NCI-H2171 (cell line): ENCODE data around the gene RHCE.
"Not testable (repeated sequence)": the region's sequence is repeated elsewhere in the genome, so short reads cannot be mapped to it uniquely, and the experiment has no call there.

Source experiments
- DNase-seq: peaks from one replicate; lab custom pipeline; 2025; lab: John Stamatoyannopoulos, UW

RHCE gene

DNA sequence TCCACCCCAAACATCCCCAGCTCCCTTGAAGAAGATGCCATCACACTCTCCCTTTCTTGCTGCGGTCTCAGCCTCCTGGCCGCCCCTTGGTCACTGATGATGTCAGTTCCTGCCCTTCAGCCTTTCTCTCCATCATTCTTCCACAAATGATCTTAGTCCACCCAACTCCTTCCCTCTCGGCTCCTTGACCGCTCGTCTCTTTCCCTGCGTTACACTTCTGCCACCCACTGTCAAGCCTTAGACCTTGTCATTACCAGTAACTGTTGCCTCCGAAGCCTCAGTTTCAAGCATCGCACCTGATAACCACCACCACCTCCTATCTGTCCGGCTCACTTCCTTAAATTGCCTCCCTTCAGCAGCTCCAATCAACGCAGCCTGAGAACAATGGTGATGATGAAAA lies 23.1 kb downstream of the RHCE start:
- not testable (repeated sequence) for DNase-seq

DNA sequence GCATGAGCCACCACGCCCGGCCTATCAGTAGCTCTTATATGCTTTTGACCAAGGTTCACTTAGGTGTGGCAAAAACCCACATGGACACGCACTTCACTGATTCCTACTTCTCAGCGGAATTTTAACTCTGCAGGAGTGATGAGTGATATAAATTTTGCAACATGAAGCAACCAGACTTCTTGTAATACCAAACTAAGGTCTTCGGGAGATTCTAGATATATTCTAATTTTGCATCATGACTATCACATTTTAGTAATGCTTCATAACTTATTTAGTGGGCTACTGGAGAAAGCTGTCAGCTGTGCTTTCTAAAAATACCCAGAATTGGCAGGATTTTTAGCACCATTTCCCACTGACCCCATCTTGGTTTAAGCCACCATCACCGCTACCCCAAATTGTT lies 27.8 kb downstream of the RHCE start:
- DNase-seq: no peak

DNA sequence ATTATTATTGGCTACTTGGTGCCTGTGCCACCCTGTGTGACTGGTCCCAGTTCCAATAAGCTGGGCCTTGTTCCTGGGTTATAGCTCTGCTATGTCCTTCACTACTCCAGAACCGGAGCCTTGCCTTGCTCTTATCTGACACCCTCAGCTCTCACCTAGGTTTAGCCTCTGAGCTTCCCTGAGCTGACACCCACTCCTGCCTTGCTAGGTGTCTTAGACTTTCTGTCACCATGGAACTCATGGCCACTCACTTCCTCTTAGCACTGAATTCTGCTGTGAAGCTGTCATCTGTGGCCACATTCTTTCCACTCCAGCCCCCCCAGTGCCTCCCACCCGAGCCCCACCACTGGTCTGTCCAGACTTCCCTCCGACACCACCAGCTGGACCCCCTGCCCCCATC lies 30.9 kb downstream of the RHCE start:
- not testable (repeated sequence) for DNase-seq

DNA sequence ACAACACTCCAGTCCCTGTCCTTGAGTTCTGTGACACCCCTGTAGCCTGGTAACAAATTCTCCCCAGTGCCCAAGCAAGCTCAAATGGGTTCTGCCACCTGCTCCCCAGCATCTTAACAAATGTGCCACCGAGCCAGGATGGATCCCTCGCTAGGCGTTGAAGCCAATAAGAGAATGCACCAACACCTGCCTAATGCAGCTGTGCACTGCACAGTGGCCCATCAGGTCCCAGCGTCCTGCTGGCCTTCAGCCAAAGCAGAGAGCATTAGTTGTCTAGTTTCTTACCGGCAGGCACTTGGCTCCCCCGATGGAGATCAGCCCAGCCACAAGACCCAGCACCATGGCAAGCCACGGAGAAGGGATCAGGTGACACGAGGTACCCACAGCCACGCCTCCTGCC lies 31.9 kb downstream of the RHCE start:
- not testable (repeated sequence) for DNase-seq

DNA sequence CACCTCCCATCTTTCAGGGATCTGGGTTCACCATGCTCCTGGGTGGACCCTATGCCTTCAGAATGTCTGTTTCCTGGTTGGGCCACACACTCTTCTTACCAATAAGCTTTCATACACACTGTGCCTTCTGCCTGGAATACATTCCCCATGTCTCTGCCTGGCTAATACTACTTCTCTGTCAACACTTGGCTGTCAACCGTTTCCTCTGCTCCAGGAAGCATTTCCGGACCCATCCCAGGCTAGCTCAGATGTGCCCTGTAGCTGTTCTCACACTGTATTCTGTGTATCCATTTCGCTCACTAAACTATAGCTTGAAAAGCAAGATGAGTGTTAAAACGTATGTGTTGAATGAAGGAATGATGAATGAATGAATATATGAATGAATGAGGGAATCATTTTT lies 33.5 kb downstream of the RHCE start:
- not testable (repeated sequence) for DNase-seq

DNA sequence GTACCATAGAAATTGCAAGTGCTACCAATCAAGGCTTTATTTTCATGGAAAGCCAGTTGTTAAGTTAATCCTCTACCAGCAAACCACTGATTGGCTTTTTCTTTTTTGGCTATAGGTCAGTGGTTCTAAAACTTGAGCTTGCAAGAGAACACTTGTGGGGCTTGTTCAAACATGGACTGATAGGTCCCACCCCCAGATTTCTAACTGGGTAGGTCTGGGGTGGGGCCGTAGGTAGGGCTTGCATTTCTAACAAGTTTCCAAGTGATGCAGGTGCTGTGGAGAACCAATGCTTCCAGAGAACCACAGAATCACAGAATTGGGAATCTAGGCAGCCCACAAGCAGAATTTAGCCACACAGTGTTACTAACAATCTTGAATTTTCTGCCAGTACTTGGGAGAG lies 36.8 kb downstream of the RHCE start:
- not testable (repeated sequence) for DNase-seq

DNA sequence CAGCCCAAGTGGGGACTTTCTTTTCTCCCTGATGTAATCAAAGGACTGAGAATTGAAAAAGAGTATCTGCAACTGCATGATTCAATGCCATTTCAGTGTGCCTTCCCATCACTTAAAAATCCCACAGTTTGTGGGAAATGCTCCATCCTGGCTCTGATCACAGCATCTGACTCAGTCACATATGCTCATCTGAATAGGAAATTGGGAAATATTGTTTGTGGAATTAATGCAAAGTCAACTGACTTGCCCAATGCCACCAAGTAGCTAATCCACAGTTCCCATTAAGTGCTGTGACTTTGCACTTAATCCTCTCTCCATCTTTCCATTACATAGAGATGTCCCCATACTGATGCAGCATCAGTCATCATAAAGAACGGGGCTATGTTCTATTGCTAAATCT lies 37.5 kb downstream of the RHCE start:
- not testable (repeated sequence) for DNase-seq

DNA sequence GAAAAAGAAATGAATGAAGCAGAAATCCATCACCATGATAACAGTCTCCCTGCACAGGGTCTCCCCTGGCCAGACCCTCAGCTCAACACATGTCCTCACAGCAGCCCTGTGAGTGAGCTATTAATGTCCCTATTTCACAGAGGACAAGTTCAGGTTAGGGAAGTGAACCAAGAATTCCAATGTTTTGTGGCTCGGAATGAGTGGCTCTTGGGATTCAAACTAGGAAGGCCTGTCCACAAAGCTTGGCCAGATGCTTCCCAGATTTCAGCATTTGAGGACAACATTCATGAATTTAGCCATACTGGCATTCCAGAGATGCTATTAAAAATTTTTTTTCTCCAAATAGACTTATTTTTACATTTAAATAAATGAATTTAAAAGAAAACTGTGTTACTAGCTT lies 38.1 kb downstream of the RHCE start:
- DNase-seq: not testable (repeated sequence)

DNA sequence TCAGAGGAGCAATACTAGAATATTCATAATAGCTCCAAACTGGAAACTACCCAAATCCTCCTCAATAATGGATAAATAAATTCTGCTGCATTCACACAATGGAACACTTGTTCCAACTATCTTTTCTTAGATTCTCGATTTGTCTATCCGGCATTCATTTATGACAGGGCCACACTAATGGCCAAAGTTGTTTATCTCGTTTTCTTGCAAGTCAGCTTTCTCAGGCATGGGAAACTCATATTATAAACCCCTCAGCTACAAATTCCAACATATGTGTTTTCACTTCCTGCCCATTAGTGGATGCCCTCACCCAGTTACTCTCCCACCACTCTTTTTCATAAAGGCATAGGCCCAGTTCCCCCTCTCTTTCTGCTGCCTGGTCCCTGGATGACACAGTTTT lies 42.3 kb downstream of the RHCE start:
- not testable (repeated sequence) for DNase-seq

DNA sequence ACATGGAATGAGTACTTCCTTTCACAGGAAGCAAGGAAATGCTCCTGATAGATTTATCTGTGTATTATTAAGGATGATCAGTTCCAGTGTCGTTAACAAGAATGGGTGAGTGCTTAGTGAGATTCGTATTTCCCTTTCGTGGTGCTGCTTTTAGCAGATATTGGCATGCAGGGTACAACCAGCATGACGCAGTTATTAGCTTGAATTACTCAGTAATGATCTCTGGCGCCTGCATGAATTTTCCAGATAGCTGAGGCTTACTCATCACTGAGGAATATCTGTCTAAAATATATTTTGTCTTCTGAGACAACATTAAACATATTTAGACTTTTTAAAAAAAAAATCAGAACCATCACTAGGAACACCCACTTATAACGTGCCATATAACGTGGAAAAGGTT lies 48.9 kb downstream of the RHCE start:
- not testable (repeated sequence) for DNase-seq

DNA sequence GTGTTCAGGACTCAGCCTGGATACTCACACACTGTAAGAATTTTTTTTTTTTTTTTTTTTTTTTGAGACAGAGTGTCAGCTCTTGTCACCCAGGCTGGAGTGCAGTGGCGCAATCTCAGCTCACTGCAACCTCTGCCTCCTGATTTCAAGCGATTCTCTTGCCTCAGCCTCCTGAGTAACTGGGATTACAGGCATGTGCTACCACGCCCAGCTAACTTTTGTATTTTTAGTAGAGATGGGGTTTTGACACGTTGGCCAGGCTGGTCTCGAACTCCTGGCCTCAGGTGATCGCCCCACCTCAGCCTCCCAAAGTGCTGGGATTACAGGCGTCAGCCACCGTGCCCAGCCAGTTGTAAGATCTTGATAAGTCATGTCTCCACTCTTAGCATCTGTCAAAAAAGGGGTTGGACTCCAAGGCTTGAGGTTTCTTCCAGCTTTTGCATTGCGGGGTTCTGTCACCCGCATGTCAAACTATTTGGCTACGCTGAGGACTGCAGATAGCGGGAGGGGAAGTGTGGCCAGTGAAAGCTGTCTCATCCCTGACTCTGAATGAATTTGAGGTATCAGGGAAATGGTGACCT lies 50.8 kb downstream of the RHCE start:
- DNase-seq: not testable (repeated sequence)

DNA sequence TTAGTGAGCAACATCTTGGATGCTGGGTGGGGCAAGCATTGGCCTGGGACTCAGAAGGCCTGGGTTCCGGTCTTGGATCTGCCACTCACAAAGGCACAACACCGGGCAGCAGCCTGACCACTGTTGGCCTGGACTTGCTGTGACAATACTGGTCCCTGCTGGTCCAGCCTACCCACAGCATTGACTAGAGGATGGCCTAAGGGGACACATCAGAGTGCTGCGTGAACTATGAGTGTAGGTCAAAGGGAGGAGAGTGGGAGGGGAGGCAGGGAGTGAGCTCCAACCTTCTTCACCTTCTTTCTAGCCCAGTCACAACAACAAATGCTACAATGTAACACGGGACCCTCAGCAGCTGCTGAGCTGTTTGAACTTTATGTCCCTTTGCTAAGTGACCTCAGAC lies 51.4 kb downstream of the RHCE start:
- DNase-seq: no peak

DNA sequence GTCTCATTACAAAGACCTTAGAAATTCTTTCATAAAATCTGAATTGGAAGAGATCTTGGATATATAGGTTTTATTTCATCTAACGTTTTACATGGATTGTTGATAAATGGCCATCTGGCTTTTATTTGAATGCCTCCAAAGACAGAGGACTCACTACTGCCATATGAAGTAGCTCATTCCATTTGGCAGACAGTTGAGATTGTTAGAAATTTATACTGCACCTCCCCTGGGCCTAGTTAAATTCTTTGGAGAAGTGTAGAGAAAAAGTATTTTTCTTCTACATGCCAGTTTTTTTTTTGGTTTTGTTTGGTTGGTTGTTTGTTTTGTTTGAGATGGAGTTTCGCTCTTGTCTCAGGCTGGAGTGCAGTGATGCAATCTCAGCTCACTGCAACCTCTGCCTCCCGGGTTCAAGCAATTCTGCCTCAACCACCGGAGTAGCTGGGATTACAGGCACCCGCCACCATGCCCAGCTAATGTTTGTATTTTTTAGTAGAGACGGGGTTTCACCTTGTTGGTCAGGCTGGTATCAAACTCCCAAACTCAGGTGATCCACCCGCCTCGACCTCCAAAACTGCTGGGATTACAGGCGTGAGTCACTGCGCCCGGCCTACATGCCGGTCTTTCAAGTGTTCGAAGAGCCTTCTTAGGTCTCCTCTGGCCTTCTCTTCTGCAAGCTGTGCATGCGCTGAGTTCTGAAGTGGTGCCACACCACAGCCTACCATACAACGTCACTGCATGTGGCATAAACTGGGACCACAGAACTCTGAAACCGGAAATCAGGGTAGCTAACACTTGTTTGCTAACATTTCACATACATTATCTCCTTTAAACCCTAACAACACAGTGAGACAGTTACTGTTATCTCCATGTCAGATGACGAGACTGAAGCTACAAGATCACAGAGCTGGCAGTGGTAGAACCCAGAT lies 57.7 kb downstream of the RHCE start:
- not testable (repeated sequence) for DNase-seq

DNA sequence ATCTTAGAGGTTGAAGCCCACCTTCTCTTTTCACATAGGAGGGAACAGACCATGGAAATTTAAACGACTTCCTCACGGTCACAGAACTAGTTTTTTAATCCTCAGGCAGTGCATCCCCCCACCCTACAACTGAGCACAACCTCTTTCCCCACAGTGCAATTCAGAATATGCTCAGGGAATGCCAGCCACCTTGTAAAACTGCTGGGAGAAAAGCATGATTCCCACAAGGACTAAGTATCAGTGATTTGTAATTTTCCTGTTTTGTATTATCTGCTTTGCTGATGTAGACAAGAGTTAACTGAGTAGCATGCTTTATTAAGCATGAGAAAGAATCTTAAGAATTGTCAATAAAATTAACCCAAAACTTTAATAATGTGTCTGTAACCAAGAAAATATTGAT lies 58.7 kb downstream of the RHCE start:
- DNase-seq: no peak

DNA sequence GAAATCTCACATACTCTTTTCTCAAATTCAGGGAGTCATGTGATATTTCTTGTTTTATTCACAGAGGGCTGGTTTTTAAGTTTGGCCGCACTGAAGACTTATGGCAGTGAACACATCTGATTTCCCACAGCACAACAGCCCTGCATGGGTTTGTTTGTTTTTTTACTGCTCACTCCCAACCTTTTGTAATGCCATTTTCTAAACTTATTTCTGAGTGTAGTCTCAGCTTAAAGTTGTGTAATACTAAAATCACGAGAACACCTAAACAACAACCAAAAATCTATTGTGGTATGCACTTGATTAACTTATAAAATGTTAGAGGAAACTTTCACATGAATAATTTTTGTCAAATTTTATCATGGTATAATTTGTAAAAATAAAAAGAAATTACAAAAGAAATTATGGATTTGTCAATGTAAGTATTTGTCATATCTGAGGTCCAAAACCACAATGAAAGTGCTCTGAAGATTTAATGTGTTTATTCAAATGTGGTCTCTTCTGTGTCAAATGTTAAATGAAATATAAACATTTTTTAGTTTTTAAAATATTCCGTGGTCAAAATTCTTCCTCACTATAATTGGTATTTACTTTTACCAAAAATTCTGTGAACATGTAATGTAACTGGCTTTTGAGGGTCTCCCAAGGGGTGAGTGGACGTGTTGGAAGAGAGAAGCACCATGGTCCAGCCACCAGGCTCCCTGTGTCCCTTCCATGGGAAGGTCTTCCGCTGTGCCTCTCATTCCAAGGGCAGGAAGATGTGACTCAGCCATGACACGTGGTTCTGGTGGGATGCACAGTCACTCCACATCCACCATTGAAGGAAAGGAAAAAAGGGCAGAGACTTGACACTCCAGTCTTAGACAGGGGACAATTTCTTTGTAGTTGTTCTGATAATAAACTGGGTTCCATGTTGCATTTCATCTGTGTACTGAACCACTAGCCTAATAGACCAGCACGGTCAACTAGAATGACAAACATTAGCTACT lies 59.7 kb downstream of the RHCE start:
- no peak for DNase-seq

DNA sequence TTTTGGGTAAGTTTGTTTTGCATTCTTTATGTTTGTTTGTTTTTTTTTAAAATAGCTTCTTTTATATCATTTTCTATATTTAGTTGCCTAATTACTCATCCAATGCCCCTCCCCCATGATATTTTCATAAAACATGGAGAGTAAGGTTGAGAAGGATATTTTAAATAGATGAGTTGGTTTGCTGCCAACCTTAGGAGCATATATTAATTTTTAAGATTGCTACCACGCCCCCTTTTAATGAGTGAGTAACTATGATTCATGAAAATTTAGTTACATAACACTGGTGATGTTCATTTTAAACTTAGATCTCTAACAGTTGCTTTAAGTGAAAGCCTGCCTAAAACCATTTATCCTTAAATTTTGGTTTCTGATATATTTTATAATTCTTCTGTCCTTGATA lies 63.8 kb downstream of the RHCE start:
- DNase-seq: no peak

DNA sequence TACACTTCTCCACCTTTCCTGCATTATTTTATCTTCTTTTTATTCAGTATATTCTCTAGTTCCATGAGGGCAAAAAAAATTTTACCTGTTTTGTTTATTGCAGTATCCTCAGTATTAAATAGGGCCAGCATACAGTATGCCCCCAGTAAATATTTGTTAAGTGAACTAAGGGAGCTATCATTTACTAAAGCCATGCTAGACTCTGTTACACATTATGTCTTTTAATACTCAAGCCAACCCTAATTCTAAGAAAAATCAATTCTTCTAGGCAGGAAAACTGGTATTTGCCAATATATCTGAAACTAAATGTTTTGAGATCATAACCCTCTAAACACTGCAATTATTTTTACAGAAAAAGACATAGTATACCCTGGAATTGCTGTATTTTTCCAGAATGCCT lies 64.2 kb downstream of the RHCE start:
- no peak for DNase-seq

DNA sequence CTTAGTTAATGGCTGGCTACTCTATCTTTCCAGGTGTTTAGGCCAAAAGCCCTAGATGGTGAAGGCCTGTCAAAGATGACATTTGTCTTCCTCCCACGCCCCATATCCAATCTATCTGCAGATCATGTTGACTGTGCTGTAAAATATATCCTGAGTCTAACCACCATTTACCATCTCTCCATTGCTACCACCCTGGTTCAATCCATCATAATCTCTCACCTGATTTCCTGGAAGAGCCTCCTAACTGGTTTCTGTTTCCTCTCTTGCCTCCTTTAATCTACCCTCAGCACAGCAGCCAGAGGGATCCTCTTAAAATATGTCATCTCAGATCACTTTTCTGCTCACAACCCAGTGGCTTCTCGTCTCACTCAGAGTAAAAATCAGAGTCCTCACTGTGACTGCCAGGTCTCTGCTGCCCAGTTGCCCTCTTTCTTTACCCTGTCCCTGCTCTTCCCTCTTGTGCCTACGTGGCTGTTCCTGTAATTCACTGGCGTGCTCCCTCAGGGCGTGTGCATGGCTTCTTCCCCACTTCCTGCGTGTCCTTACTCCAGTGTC lies 64.7 kb downstream of the RHCE start:
- DNase-seq: no peak

DNA sequence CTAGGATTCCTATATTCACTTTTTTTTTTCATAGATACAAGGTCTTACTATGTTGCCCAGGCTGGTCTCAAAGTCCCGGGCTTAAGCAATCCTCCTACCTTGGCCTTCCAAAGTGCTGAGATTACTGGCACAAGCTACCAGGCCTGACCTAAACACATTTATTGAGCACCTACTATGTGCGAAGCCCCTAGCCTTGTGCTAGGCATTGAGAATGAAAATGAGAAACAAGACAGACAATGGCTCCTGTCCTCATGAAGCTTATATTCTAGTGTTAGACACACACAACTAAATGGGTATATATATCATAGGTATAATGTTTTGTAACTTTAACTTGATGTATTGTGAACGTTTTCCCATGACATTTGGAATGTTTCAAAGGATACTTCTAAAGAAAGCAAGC lies 71.0 kb downstream of the RHCE start:
- DNase-seq: no peak

DNA sequence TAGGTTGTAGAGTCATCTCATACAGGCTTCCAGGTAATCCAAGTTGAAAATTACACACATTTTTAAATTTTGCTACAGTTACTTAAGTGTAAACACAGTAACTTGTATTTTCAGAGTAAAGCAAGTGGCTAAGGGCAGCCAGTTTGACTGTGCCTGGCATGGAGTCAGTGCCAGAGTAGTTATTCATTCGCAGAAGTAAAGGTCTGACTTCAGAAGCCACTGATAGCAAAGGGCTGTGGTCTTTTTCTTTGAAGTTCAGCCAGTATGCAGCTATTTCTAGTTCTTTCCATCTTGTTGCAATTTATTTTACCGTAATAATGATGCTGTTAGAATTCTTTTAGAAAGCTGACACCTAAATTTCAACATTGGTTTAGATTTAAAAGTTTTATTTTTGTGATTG lies 73.1 kb downstream of the RHCE start:
- DNase-seq: no peak

DNA sequence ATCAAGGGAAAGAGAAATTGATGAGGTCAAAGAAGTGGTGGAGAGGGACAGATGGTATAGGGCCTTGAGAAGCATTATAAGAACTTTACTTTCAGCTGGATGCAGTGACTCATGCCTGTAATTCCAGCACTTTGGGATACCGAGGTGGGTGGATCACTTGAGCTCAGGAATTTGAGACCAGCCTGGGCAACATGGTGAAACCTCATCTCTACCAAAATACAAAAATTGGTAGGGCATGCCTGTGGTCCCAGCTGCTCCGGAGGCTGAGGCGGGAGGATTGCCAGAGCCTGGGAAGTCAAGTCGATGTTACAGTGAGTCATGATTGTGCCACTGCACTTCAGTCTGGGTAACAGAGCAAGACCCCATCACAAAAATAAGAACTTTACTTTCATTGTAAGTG lies 76.8 kb downstream of the RHCE start:
- DNase-seq: no peak

DNA sequence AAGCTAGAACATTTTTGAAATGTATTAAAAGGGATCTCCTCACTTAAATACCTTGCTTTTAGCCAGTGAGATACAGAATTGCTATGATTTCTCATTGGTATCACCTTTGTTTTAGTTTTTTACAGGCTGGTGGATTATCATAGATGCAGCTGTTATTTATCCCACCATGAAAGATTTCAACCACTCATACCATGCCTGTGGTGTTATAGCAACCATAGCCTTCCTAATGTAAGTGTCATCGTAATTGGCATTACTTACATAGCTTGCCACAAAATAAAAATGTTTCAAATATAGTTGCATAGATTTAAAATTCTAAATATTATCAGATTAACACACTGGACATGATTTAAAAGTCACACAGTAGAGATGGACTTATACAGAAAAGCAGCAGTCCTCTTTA lies 77.8 kb downstream of the RHCE start:
- DNase-seq: no peak
